Left colon (tissue), 2 donors: ENCODE data around the gene ZP1. TPM values are rescaled to one million over a fixed set of nuclear protein-coding genes. Genes with fewer than 3 reads are reported as not detected.

Experiments
- ATAC-seq: fragments of 200-7000 bp; cut with Tn5 transposase; one replicate; pipeline ENCODE4 v1.9.1; 2020; ENCODE audit warnings: mild to moderate bottlenecking, moderate library complexity
- DNase-seq, 2 donors: peaks; one replicate each; pipeline ENCODE4 v3.0.0-alpha.2; 2020
- intact Hi-C, 2 donors: fragments of 100-400 bp; cut with DNase I in 1 of 2; cut with micrococcal nuclease in 1 of 2; formaldehyde crosslinking; loops; one replicate each; pipeline versions ENCODE4 v1.11.2 to v1.14.0; 2022; cut with DNase I, micrococcal nuclease
- total RNA-seq, 2 donors: library from RNA; stranded (reverse); fragmentation: NEBNext Ultra II Directional; extraction: Animal tissue kit (Norgen Biotek cat#: 25700); gene quantifications; one replicate each; pipeline ENCODE4 v1.2.1, GENCODE V29; 2021
- donor health status: DM: no; HTN: no; CAD: no.
- donor health status: DM: yes; HTN: yes; CAD: no.

Gene ZP1
- total RNA-seq, 2 donors from 2014 or later, result 0.17 TPM; not detected in 1

- ATAC-seq (peak; percentile 4), DNase-seq (no peak)
- intact Hi-C loops, result no loop called here
Measured at GRCh38 chr11:60842668-60843600, 24.4 kb upstream of the ZP1 start.

DNA sequence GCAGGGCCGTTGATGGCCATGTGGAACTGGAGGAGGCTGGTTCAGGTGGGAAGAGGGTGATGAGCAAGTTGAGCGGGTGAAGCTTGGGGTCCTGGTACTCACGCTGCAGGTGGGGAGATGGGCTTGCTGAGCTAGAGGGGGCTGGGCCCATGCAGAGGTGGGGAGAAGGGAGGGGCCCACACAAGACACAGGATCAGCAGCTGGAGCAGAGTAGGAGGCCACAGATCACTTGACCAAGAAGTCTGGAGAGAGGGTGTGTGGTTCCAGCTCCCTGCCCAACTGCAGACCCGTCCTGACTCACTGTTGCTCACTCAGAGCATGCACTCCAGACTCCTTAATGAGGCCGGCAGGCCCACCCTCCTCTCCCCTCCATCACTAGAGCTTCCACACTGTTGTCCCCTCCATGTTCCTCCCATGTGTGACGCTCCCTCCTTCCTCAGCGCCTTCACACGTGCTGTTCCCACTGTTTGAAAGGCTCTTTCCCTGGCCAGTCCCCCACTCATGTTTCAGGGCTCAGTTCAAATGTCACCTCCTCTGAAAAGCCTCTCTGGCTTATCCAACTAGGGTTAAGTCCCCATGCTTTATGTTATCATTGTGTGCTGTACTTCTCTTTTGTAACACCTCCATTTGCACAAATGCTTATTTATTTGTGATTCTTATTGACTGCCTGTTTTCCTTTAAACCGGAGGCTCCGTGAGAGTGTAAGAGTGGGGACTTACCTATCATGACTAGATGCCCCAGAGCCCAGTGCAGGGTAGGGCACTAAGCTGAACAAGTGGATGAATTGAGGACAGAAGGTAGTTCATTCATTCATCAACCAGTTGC is 23.1 kb upstream of the ZP1 start:
- ATAC-seq (no peak), DNase-seq (no peak)
- intact Hi-C loops, result no loop called here

DNA sequence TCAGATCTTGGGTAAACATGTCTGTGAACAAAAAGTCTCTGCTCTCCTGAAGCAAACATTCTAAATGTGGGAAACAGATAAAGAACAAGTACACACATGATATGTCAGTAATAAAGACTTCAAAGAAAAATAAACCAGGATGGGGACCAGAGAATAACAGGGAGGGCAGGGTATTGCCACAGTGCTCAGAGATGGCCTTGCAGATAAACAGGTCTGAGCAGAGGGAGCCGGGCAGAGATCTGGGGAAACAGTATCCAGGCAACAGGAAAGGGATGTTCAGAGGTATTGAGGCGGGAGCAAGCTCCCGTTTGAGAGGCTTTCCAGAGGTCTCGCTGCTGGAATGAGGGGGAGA is 22.5 kb upstream of the ZP1 start:
- no peak for DNase-seq
- no peak for ATAC-seq
- intact Hi-C loops, result no loop called here

- intact Hi-C loops, result no loop called here
- DNase-seq (no peak), ATAC-seq (no peak)
Measured at GRCh38 chr11:60845338-60845737, 22.0 kb upstream of the ZP1 start.

DNA sequence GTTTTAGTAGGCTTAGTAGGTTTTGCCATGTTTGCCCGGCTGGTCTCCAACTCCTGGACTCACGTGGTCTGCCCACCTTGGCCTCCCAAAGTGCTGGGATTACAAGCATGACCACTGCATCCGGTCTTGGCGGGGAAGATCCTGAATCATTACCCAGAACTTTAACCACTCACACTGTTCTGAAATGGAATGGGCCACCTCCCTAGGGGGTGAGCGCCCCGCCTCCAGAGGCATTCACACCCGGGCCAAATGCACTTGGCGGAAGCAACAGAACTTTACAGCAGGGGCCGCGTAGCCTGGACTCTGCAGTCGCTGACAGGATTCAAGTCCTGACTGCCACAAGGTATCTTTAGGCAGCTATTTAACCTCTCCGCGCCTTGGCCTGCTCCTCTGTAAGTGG is 20.1 kb upstream of the ZP1 start:
- intact Hi-C loops, result no loop called here
- ATAC-seq, result no peak
- DNase-seq, result no peak

- ATAC-seq (no peak), DNase-seq (no peak)
- intact Hi-C loops, result no loop called here
Measured at GRCh38 chr11:60847896-60848295, 19.4 kb upstream of the ZP1 start.

- intact Hi-C loops, result no loop called here
- ATAC-seq (no peak), DNase-seq (no peak)
Measured at GRCh38 chr11:60848714-60849151, 18.6 kb upstream of the ZP1 start.

GRCh38 chr11:60849641-60850520 is 17.5 kb upstream of the ZP1 start:
- intact Hi-C loops, result no loop called here
- no peak for DNase-seq
- ATAC-seq, result no peak

- DNase-seq (no peak), ATAC-seq (no peak)
- intact Hi-C loops, result no loop called here
Measured at GRCh38 chr11:60851327-60852104, 15.8 kb upstream of the ZP1 start.

- ATAC-seq, result peak; percentile 92
- intact Hi-C loops, result no loop called here
Measured at GRCh38 chr11:60852117-60852981, 15.0 kb upstream of the ZP1 start.

GRCh38 chr11:60852982-60853950 is 14.1 kb upstream of the ZP1 start:
- ATAC-seq (no peak), DNase-seq (no peak)
- intact Hi-C loops, result no loop called here

More at GRCh38 chr11:60852117-60852981, 15.0 kb upstream of the ZP1 start:
- DNase-seq, result peak; percentile 77 to 89

DNA sequence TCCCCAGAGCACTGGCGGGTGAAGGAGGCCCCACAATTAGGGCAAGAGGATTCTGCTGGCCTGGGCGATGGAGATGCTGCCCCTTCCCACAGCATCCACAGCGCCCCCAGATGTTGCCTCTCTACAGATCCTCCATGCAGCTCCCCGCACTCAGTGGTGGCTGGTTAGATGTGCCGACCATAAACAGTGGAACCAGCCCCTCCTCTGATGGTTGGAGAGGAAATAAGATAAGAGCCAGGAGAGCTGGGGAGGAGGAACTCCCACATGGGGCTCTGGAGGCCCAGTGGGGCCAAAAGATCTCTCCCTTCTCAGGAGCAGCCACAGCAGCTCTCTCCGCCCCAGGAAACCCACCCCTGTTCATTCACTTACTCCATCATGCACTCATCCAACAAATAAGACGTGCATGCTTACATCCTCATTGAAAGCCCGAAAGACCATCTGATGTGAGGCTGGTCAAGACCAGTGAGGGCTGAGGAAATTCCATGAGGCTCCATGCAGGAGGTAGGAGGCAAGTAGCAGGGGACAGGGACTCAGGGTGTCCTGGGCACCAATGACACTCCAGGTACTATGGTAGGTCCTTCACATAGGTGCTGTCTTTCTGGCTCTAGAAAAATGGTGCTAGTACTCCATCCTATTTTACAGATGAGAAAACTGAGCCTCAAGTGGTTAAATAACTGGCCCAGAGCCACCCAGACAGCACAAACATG is 13.0 kb upstream of the ZP1 start:
- ATAC-seq (no peak), DNase-seq (no peak)
- intact Hi-C loops, result no loop called here

GRCh38 chr11:60854847-60855725 is 12.3 kb upstream of the ZP1 start:
- DNase-seq (no peak), ATAC-seq (no peak)
- intact Hi-C loops, result no loop called here

DNA sequence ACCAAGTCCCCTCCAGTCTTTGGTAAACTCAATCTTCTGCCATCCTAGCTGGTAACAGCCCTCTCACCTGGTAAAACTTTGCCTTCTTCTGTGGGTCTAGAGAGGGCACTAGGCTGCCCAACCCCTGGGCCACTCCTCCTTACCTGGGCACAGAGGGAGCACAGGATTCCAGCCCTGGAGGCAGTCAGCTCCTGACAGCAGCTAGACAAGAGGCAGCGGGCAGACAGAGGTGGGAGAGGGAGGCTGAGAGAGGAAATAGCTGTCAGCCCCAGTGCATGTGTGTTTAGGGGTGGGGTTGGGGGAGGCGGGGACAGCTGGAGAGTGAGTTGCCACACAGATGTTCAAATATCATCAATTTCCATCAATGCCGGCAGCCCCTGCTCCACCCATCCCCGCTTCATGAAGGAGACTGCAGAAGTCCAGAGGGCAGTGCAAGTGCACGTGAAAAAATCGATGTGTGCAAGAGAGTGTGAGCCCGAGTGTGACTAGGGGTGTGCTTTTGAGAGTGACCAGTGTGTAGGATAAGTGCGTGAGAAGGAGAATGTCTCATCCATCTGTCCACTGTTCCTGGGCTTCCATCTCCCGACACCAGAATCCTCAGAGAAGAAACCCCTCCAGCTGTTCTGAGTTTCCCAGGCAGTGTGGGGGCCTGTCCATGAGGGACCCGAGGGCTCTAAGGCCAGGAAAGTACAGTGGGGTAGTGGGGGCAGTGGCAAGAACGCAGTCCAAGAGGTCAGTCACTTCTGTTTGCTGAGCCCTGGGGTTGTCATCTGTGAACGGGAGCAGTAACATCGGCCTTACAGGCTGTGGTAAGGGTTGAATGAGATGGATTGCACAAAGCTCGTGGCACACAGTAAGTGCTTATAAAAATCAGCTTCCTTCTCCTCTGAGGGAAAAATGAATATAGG is 11.4 kb upstream of the ZP1 start, which contains the start of gene PTGDR2:
Gene PTGDR2 (minus strand): TSS at position 225 of the 908 bp plus-strand sequence. CDS start 2,228 bp downstream, outside the sequence.
- DNase-seq (peak in 1 of 2 donors; percentile 37), ATAC-seq (peak; percentile 27)

More for the DNA sequence above, 11.4 kb upstream of the ZP1 start, which contains the start of gene PTGDR2:
- intact Hi-C loops, result no loop called here
